Subcutaneous adipose tissue (tissue), 4 donors: ENCODE measurements around the gene FYN. TPM values are rescaled to one million over a fixed set of nuclear protein-coding genes. Genes with fewer than 3 reads are reported as not detected.

ENCODE experiments used
- total RNA-seq, 4 donors: library from RNA; depleted of rRNA; stranded (reverse); fragments of >200 nt; gene quantifications; one replicate each; pipeline ENCODE4 v1.1.0, GENCODE V29; 2016
- TF ChIP-seq, protein P1 (sequence below): fragments of 450-650 bp; IDR thresholded peaks from one replicate; pipeline ENCODE4 v1.5.1; 2016; ENCODE audit warnings: low read depth, mild to moderate bottlenecking, control low read depth, antibody characterized with exemption, moderate library complexity

FYN gene
- total RNA-seq, 4 donors from 2014 or later, result 185 to 279 (median 252) TPM

DNA sequence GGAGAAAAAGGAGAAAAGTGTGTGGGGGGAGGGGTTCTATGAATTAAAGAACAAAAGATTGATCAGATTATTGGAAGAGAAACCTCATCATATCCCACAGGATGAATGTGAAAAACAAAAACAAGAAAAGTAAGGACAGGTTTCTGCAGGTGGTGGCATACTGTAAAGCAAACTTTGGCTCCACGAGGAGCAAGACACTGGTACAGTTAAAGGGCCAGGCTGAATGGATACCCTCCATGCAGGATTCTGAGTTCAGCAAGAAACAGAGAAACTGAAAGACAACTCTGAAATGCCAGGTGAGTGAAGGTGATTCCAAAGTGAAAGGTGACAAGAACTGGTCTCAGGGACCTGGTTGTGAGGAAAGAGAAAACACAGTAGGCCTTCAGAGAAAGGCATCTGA lies 37.4 kb downstream of the FYN start:
- TF ChIP-seq, protein P1, sequence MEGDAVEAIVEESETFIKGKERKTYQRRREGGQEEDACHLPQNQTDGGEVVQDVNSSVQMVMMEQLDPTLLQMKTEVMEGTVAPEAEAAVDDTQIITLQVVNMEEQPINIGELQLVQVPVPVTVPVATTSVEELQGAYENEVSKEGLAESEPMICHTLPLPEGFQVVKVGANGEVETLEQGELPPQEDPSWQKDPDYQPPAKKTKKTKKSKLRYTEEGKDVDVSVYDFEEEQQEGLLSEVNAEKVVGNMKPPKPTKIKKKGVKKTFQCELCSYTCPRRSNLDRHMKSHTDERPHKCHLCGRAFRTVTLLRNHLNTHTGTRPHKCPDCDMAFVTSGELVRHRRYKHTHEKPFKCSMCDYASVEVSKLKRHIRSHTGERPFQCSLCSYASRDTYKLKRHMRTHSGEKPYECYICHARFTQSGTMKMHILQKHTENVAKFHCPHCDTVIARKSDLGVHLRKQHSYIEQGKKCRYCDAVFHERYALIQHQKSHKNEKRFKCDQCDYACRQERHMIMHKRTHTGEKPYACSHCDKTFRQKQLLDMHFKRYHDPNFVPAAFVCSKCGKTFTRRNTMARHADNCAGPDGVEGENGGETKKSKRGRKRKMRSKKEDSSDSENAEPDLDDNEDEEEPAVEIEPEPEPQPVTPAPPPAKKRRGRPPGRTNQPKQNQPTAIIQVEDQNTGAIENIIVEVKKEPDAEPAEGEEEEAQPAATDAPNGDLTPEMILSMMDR, result no peak

DNA sequence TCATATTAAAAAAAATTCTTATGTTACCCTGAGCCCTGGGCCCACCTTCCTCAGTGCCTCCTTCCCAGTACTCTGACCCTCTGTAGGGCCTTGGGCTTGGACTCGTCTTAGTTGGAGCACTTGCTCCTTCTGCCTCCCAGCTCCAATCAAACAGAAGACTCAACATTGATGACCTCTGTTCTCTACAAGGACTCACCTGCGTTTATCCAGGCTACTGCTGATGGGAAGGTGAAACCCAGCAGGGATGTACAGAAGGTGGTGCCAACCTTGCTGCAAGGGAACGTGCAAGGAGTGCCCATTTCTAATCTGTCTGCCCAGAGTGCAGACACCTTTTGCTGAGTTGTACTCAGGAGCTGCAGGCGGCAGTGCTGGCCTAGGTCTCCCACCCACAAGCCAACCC lies 38.9 kb downstream of the FYN start:
- TF ChIP-seq, protein P1, result no peak

DNA sequence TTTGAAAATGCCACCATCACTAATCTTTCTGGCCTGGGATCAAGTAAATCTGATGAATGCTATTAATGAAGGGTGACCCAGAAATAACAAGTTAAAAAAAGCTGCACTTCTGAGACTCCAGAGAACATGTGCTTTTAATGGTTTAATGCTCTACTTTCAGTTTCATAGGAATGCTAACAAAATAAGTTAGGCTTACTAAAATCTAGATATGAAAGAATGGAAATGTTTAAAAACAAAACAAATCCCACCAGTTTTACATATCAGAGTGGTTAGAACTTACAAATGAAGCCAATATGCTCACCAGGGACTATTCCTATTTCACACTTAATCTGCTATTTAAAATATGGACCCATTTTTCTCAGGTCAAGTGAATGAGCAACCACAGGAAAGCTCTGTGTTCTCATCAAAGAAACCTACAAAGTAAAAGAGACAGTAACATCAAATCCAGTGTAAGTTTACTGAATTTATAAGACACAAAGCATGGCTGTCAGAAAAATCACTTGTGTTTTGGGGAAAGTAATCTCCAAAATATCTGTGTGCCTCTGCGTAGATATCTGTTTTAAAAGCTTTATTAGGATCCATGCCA lies 40.3 kb downstream of the FYN start:
- TF ChIP-seq, protein P1, result no peak

DNA sequence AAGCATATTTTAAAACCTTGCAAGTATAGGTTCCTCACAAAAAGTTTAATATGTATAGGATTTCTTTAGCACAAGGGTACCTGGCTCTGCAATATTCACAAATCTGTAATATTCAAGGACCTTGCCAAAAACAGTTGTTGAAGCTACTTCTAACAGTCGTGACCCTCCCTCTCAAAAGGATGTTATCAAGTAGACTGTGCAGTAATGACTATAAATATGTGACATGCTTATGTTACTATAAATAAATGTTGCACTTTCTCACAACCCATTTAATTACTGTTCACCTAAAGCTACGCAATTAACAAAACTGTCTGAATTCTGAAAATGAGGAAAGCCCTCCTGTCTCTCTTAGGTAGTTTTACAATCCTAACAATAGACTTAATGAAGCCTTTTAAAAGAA lies 41.8 kb downstream of the FYN start:
- TF ChIP-seq, protein P1, result no peak

DNA sequence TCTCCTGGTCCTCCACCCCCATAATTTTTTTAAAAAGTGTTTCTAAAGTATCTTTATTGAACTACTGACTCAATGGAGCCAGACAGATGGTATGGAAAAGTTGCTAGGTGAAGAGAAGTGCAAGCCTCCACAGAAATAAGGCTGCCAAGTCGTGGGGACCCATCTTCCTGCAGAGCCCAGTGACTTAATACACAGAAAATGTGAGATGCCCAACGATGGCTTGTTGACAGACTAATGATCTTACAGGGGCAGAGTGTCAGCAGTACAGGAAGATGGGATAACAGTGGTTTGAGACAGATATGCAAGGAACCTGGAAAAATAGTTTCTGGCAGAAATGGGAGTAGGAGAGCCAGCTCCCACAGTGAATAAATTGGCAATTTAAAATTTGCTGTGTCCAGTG lies 43.3 kb downstream of the FYN start:
- TF ChIP-seq, protein P1, result no peak

DNA sequence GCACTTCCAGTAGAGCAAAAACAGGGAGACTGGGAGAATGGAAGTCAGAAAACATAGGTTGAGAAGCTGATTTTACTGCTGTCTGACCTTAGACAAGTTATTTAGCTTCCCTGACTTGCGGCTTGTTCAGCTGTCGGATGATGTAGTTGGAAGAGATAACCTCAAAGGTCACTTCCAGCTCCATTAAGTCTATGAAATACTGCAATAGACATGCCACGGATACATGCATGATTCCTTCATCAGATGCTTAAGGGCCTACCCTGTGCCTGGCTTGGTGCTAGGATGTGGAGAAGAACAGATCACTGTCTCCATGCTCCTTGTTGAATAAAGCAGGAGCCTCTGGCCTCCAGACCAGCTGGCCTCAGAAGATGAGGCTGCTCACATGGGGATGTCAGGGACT lies 43.7 kb downstream of the FYN start:
- TF ChIP-seq, protein P1, result no peak

DNA sequence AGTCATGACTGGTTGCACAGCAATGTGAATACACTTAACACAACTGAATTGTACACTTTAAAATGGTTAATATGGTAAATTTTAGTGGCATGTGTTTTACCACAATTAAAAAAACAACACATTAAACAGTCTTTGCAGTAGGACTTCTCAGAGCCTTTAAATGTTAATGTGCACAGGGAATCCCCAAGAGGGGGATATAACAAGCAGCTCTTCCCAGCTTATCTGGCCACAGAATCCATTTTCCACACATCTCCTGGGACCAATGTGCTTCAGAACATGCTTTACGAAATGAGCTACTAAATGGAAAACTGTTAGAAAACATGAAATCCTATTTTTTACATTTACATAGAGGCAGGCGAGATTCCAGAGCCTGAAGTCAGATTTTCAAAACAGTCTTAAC lies 44.4 kb downstream of the FYN start:
- TF ChIP-seq, protein P1, result no peak
